GM13976 (cell line): ENCODE measurements around the gene KCNJ15.
"Not testable (repeated sequence)": the region's sequence is repeated elsewhere in the genome, so short reads cannot be mapped to it uniquely, and the experiment has no call there.

Experiments
- DNase-seq: peaks from one replicate; pipeline ENCODE4 v3.0.0; 2012; ENCODE audit warnings: low spot score
- CTCF ChIP-seq: IDR thresholded peaks from 2 replicates; pipeline ENCODE4 v1.5.1; 2012; ENCODE audit warnings: borderline replicate concordance, mild to moderate bottlenecking; ENCODE audit not compliant: insufficient read depth; ENCODE audit errors: extremely low read depth, missing control alignments, control extremely low read depth
- in situ Hi-C: fragments of 300-500 bp; cut with MboI; formaldehyde crosslinking; loops from one replicate; pipeline ENCODE4 v1.12.0; 2022; ENCODE audit warnings: low sequenced_read_pairs, mixed read lengths, inconsistent platforms; ENCODE audit not compliant: unreplicated experiment

Gene KCNJ15

GRCh38 chr21:38244885-38245869 lies 11.6 kb upstream of the KCNJ15 start:
- peak; percentile 23 for DNase-seq
- in situ Hi-C loops: no loop called here
- no peak for TF ChIP-seq CTCF

DNA sequence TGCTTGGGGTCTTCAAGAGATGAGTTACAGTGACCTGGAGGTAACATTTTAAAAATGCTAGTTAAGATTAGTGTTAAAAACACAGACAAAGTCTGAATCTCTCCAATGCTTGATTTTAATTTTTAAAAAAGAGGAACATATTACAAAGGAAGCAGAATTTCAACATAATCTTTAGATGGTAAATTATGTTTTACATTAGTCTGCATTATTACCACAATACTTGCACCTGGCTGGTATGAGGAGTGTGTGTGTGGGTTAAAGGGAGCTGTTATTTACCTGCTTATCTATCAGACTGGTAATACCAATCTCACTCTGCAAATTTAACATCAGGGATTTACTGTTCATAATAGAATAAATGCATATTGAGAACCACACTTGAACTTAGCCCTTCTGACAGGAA lies 10.3 kb upstream of the KCNJ15 start:
- no peak for DNase-seq
- TF ChIP-seq CTCF: no peak
- in situ Hi-C loops: no loop called here

- in situ Hi-C loops, DNase-seq: not testable (repeated sequence)
These were observed 9.7 kb upstream of the KCNJ15 start for GRCh38 chr21:38247054-38247453.

- in situ Hi-C loops: no loop called here
- TF ChIP-seq CTCF: no peak
- DNase-seq: no peak
These were observed 8.9 kb upstream of the KCNJ15 start for GRCh38 chr21:38247738-38248510.

- in situ Hi-C loops: no loop called here
- DNase-seq: no peak
- TF ChIP-seq CTCF: no peak
These were observed 7.5 kb upstream of the KCNJ15 start for GRCh38 chr21:38249256-38249655.

DNA sequence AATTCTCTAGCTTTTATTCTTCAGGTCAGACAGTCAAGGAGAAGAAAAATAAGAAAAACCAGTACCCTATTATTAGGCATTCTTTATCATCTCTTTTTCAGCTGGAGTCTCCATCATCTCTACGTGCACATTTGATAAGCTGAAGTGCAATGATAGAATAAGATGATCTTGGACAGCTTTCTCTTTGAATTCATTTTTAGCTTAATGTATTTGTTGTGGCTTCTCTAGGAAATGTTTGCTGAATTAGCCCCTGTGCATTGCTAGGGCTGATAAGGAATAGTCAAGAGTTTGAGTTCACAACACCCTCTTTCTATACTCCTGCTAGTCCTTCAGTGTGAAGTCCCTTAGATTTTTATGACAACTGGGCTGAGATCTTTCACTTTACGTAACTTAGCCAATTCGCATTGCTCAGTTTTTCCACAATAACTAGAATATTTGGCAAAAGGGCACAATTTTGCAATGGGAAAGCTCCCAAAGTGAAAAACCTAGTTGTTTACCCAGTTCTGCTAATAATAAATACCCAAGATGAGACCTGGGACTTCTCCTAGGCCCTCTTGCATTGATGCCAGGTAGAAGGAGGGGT lies 7.0 kb upstream of the KCNJ15 start:
- in situ Hi-C loops: no loop called here
- TF ChIP-seq CTCF: no peak
- DNase-seq: no peak
